ENCODE measurements around the gene FOXP1. TPM values are rescaled to one million over a fixed set of nuclear protein-coding genes. Genes with fewer than 3 reads are reported as not detected.

Gene FOXP1
- total and polyA plus RNA-seq, 9 of the 15 experiments (the other 6 are each of a cell fraction or from before 2014, with no cell fraction given): 7.7 to 34.5 (median 13.7) TPM

GRCh38 chr3:71056327-71056726, 527.2 kb downstream of the FOXP1 start:
- H3K4me2 ChIP-seq (ENCODE audit: insufficient read depth, low read length): no peak overlapping the region
- no TSS peak for BruUV-seq (replicated peaks)
- H3K4me3 ChIP-seq: no peak overlapping the region
- no peak overlapping the region for H2AFZ ChIP-seq (ENCODE audit: low read depth, low read length)
- no peaks in the 10 kb centered on the region for H3K9me3 ChIP-seq (replicated peaks; ENCODE audit: control insufficient read depth, insufficient read depth, low read depth, low read length)
- intact Hi-C loops (cut with micrococcal nuclease) (no loop called here), in situ Hi-C loops (cut with MboI) (no loop called here)
- no peaks in the 10 kb centered on the region for H3K27me3 ChIP-seq (ENCODE audit: control insufficient read depth in 2 of 2, insufficient read depth in 2 of 2, low read length in 2 of 2)
- no peak for ATAC-seq
- H3K36me3 ChIP-seq (ENCODE audit: control insufficient read depth, insufficient read depth, low read length): peaks cover 24% of the 10 kb centered on the region
- ChIA-PET CTCF (ENCODE audit: low intra/inter-chr PET ratio) (no interaction called here), POLR2A (no interaction called here)
- no peak for TF ChIP-seq PML (IDR thresholded peaks at IDR 0.05; ENCODE audit: low read length)
- TF ChIP-seq HOXB6 (CRISPR knock-in tag; IDR thresholded peaks at IDR 0.05; ENCODE audit: borderline replicate concordance): no peak
- no peak for TF ChIP-seq BDP1 (IDR thresholded peaks at IDR 0.05; ENCODE audit: insufficient read depth, insufficient read length)
- TF ChIP-seq RFX5 (IDR thresholded peaks at IDR 0.05; ENCODE audit: low read depth, low read length): no peak
- TF ChIP-seq ZNF77 (CRISPR knock-in tag; IDR thresholded peaks at IDR 0.05): no peak
- no peak for TF ChIP-seq TCF3 (CRISPR knock-in tag; IDR thresholded peaks at IDR 0.05)
- TF ChIP-seq ZNF232 (CRISPR knock-in tag; IDR thresholded peaks at IDR 0.05): no peak
- no peak for TF ChIP-seq SLC30A9 (CRISPR knock-in tag; IDR thresholded peaks at IDR 0.05)
- TF ChIP-seq WHSC1 (IDR thresholded peaks at IDR 0.05; ENCODE audit: low read length): no peak
- no peak for TF ChIP-seq GATA2 (CRISPR knock-in tag; IDR thresholded peaks at IDR 0.05)
- TF ChIP-seq, protein P1, sequence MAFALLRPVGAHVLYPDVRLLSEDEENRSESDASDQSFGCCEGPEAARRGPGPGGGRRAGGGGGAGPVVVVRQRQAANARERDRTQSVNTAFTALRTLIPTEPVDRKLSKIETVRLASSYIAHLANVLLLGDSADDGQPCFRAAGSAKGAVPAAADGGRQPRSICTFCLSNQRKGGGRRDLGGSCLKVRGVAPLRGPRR (CRISPR knock-in tag; IDR thresholded peaks at IDR 0.05): no peak
- no peak for TF ChIP-seq MTA2 (IDR thresholded peaks at IDR 0.05; ENCODE audit: low read depth)
- TF ChIP-seq DDX20 (tag; IDR thresholded peaks at IDR 0.05; ENCODE audit: low read depth): no peak
- no peak for TF ChIP-seq ZNF717 (CRISPR knock-in tag; IDR thresholded peaks at IDR 0.05)
- no peak overlapping the region for H3K27ac ChIP-seq (ENCODE audit: extremely low read depth, low read depth, low read length)
- WGBS (ENCODE audit: insufficient coverage, low coverage, missing lambda C conversion rate): 60% methylated on average over 5 of the region's 5 CpGs
- H3K4me1 ChIP-seq (replicated peaks in 1 of 2; ENCODE audit: control insufficient read depth in 2 of 2, insufficient read depth in 2 of 2, low read length in 2 of 2): peaks cover 0 to 6% of the 10 kb centered on the region in 2 experiments; a peak in 2 of 5 replicates
- no peaks in the 10 kb centered on the region for H4K20me1 ChIP-seq (replicated peaks; ENCODE audit: control insufficient read depth, insufficient read depth, low read length)
- H3K9ac ChIP-seq (ENCODE audit: insufficient read depth in 1 of 2, low read depth in 2 of 2, low read length in 2 of 2): no peak overlapping the region
- DNase-seq (ENCODE audit: extremely low read depth in 1 of 4, low spot score in 3 of 4): no peak
- FAIRE-seq: no peak
- no peaks in the 10 kb centered on the region for H3K9me1 ChIP-seq (ENCODE audit: control insufficient read depth, insufficient read depth, low read length)
- H3K79me2 ChIP-seq (ENCODE audit: control insufficient read depth, insufficient read depth, low read length): peaks cover 41% of the 10 kb centered on the region
